CD14-positive monocyte (primary cell): ENCODE data around the gene ARV1. TPM values are rescaled to one million over a fixed set of nuclear protein-coding genes. Genes with fewer than 3 reads are reported as not detected.

Source experiments
- DNase-seq, 3 donors: peaks; one replicate each; pipeline ENCODE4 v3.0.0-alpha.2; 2011 to 2022
- H2AFZ ChIP-seq: 2 replicates; pipeline ENCODE4 v1.6.0; 2012; ENCODE audit warnings: mild to moderate bottlenecking, low read depth, low read length, inconsistent platforms; ENCODE audit not compliant: insufficient read depth, poor library complexity, severe bottlenecking
- H3K27ac ChIP-seq, 2 donors: 1 replicate in 1 of 2; 2 replicates in 1 of 2; pipeline ENCODE4 v1.5.1; 2012 to 2013; ENCODE audit warnings: low read length in 2 of 2, control low read depth in 1 of 2, inconsistent platforms in 1 of 2, low read depth in 1 of 2, mild to moderate bottlenecking in 1 of 2
- H3K27me3 ChIP-seq, 2 donors: one replicate each; pipeline versions ENCODE4 v1.6.0 to v1.6.1; 2011 to 2013; ENCODE audit warnings: low read length in 2 of 2; ENCODE audit not compliant: control insufficient read depth in 2 of 2, insufficient read depth in 2 of 2
- H3K36me3 ChIP-seq, 2 donors: replicated peaks in 1 of 2; 1 replicate in 1 of 2; 2 replicates in 1 of 2; pipeline versions ENCODE4 v1.5.1 to v1.6.1; 2012 to 2013; ENCODE audit warnings: low read length in 2 of 2, control low read depth in 1 of 2, inconsistent platforms in 1 of 2, mild to moderate bottlenecking in 1 of 2; ENCODE audit not compliant: insufficient read depth in 2 of 2, control insufficient read depth in 1 of 2
- H3K4me1 ChIP-seq, 2 donors: 1 replicate in 1 of 2; 2 replicates in 1 of 2; pipeline versions ENCODE4 v1.5.1 to v1.6.1; 2012 to 2013; ENCODE audit warnings: low read length in 2 of 2, control low read depth in 1 of 2, inconsistent platforms in 1 of 2, mild to moderate bottlenecking in 1 of 2, moderate library complexity in 1 of 2; ENCODE audit not compliant: insufficient read depth in 2 of 2, control insufficient read depth in 1 of 2
- H3K4me2 ChIP-seq: replicated peaks from 2 replicates; pipeline ENCODE3; 2012; ENCODE audit warnings: low read length, moderate library complexity, mild to moderate bottlenecking; ENCODE audit not compliant: poor library complexity, severe bottlenecking; ENCODE audit errors: extremely low read depth
- H3K4me3 ChIP-seq, 3 experiments: fragments of 200-600 bp in 1 of 3; sonication (generic) in 1 of 3; replicated peaks in 1 of 3; 1 replicate in 2 of 3; 2 replicates in 1 of 3; pipeline ENCODE4 v1.5.1; 2011 to 2013; ENCODE audit warnings: low read length in 3 of 3, mild to moderate bottlenecking in 3 of 3, control low read depth in 2 of 3, low read depth in 2 of 3, inconsistent platforms in 1 of 3, moderate library complexity in 1 of 3
- H3K79me2 ChIP-seq: 2 replicates; pipeline ENCODE4 v1.6.0; 2012; ENCODE audit warnings: mild to moderate bottlenecking, control low read depth, inconsistent platforms, low read length, moderate library complexity; ENCODE audit not compliant: insufficient read depth
- H3K9ac ChIP-seq: 2 replicates; pipeline ENCODE4 v1.6.0; 2017; ENCODE audit warnings: low read length, mild to moderate bottlenecking; ENCODE audit not compliant: insufficient read depth, poor library complexity, severe bottlenecking
- H3K9me3 ChIP-seq, 2 donors: replicated peaks in 1 of 2; 1 replicate in 1 of 2; 2 replicates in 1 of 2; pipeline versions ENCODE4 v1.5.1 to v1.6.1; 2012 to 2013; ENCODE audit warnings: low read length in 2 of 2, control low read depth in 1 of 2; ENCODE audit not compliant: control insufficient read depth in 1 of 2, insufficient read depth in 1 of 2
- H4K20me1 ChIP-seq: 2 replicates; pipeline ENCODE4 v1.6.0; 2012; ENCODE audit warnings: mild to moderate bottlenecking, low read length, control low read depth, moderate library complexity; ENCODE audit not compliant: insufficient read depth
- H3K27ac Mint-ChIP-seq, 7 donors: one replicate each; pipeline ENCODE4 v1.8.0; 2020; ENCODE audit warnings: mild to moderate bottlenecking in 7 of 7, mixed read lengths in 7 of 7, moderate library complexity in 6 of 7, inconsistent platforms in 2 of 7
- H3K27me3 Mint-ChIP-seq, 3 donors: one replicate each; pipeline ENCODE4 v1.8.0; 2021 to 2022; ENCODE audit warnings: low read depth in 3 of 3, mild to moderate bottlenecking in 3 of 3, mixed read lengths in 3 of 3, moderate library complexity in 3 of 3, inconsistent platforms in 1 of 3
- H3K36me3 Mint-ChIP-seq, 2 donors: one replicate each; pipeline ENCODE4 v1.8.0; 2020; ENCODE audit warnings: mixed read lengths in 2 of 2, inconsistent platforms in 1 of 2, mild to moderate bottlenecking in 1 of 2
- H3K4me1 Mint-ChIP-seq: one replicate; pipeline ENCODE4 v1.8.0; 2020; ENCODE audit warnings: mild to moderate bottlenecking, mixed read lengths
- H3K4me3 Mint-ChIP-seq, 2 donors: one replicate each; pipeline ENCODE4 v1.8.0; 2020; ENCODE audit warnings: mild to moderate bottlenecking in 2 of 2, mixed read lengths in 2 of 2, moderate library complexity in 1 of 2
- H3K9me3 Mint-ChIP-seq, 7 donors: one replicate each; pipeline ENCODE4 v1.8.0; 2020 to 2022; ENCODE audit warnings: mixed read lengths in 7 of 7, mild to moderate bottlenecking in 6 of 7, moderate library complexity in 6 of 7, inconsistent platforms in 2 of 7
- WGBS: methylation state at CpG from one replicate; pipeline ENCODE4 v1.1.5; 2013; ENCODE audit warnings: missing lambda C conversion rate; ENCODE audit not compliant: insufficient coverage; 5-methylcytosine and 5-hydroxymethylcytosine counted together
- intact Hi-C, 2 donors: fragments of 100-400 bp; cut with micrococcal nuclease; formaldehyde crosslinking; loops; one replicate each; pipeline versions ENCODE4 v1.15.0 to v1.15.1; 2023
- polyA plus RNA-seq, 3 donors: library from polyadenylated mRNA; depleted of rRNA in 1 of 3; unstranded in 2 of 3; stranded (reverse) in 1 of 3; fragments of 300-500 nt in 2 of 3; fragments of >200 nt in 1 of 3; fragmentation: Illumina TruSeq in 2 of 3; gene quantifications; 1 replicate in 2 of 3; 2 replicates in 1 of 3; pipeline ENCODE4 v1.2.3, GENCODE V29; 2012 to 2021
- TF ChIP-seq, protein P1 (sequence below): fragments of 200-600 bp; IDR thresholded peaks from one replicate; pipeline ENCODE4 v1.8.0; 2022; ENCODE audit warnings: antibody characterized with exemption, mild to moderate bottlenecking

Gene ARV1
- polyA plus RNA-seq, 3 donors: 7.7 to 19.2 (median 15.0) TPM

DNA sequence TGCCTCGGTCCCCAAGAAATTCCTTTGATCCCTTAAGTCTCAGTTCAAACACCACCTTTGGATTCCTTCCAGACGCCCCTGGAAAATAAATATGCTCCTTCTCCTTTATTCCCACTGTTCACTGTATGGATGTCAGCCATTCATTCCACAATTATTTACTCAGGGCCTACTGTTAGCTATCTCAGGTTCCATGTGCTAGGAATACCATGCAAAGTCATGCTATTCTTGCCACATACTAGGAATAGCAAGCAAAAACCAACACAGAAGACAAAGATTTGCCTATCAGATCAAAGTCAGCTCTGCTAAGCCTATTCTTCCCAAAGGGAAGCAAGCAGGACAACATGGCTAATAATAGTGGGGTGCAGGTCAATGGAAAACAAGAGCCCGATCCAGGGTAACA is 30.0 kb upstream of the ARV1 start:
- no peaks in the 10 kb centered on the region for H3K4me1 ChIP-seq
- Mint-ChIP-seq H3K9me3 (peaks cover 0 to 1% (median 0%) of the 10 kb centered on the region in 7 donors), H3K27me3 (no peaks in the 10 kb centered on the region), H3K4me3 (no peak overlapping the region), H3K36me3 (peaks cover 70 to 86% of the 10 kb centered on the region in 2 donors), H3K4me1 (peaks cover 5% of the 10 kb centered on the region), H3K27ac (peak overlapping the region in 1 of 7 donors; percentile 6)
- intact Hi-C loops: no loop called here
- 92% methylated on average over 2 of the region's 3 CpGs for WGBS
- no peak overlapping the region for H3K27ac ChIP-seq
- H3K27me3 ChIP-seq: no peaks in the 10 kb centered on the region
- H3K36me3 ChIP-seq: peaks cover 49 to 83% of the 10 kb centered on the region in 2 donors
- no peak overlapping the region for H3K9ac ChIP-seq
- TF ChIP-seq, protein P1, sequence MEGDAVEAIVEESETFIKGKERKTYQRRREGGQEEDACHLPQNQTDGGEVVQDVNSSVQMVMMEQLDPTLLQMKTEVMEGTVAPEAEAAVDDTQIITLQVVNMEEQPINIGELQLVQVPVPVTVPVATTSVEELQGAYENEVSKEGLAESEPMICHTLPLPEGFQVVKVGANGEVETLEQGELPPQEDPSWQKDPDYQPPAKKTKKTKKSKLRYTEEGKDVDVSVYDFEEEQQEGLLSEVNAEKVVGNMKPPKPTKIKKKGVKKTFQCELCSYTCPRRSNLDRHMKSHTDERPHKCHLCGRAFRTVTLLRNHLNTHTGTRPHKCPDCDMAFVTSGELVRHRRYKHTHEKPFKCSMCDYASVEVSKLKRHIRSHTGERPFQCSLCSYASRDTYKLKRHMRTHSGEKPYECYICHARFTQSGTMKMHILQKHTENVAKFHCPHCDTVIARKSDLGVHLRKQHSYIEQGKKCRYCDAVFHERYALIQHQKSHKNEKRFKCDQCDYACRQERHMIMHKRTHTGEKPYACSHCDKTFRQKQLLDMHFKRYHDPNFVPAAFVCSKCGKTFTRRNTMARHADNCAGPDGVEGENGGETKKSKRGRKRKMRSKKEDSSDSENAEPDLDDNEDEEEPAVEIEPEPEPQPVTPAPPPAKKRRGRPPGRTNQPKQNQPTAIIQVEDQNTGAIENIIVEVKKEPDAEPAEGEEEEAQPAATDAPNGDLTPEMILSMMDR: no peak
- no peaks in the 10 kb centered on the region for H3K9me3 ChIP-seq
- DNase-seq: no peak
- H3K4me2 ChIP-seq: no peak overlapping the region
- no peak overlapping the region for H2AFZ ChIP-seq
- H3K4me3 ChIP-seq: no peak overlapping the region
- H4K20me1 ChIP-seq: peaks cover 8% of the 10 kb centered on the region
- H3K79me2 ChIP-seq: no peaks in the 10 kb centered on the region

DNA sequence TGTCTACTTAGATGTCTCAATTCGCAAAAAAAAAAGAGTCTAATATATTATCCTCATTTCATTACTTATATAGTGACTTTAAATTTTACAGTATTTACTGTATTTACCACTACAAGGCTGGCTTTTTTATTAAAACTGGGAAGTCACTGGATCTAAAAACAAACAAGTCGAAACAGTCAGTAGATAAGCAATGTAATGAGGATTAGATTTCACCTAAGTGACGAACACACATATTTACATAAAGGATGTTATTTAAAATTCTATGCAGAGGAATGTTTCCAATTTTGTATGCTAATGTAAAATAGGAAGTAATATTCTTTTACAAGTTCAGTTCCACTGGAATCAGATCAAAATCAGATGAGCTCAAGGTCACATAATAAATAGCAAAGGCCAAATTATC is 28.5 kb upstream of the ARV1 start:
- Histone ChIP-seq H3K4me3 (no peak overlapping the region), H3K4me1 (no peaks in the 10 kb centered on the region), H3K27ac (no peak overlapping the region), H3K79me2 (no peaks in the 10 kb centered on the region), H3K27me3 (no peaks in the 10 kb centered on the region), H3K36me3 (peaks cover 46 to 84% of the 10 kb centered on the region in 2 donors), H2AFZ (no peak overlapping the region), H3K9ac (no peak overlapping the region), H3K4me2 (no peak overlapping the region), H4K20me1 (peaks cover 8% of the 10 kb centered on the region), H3K9me3 (no peaks in the 10 kb centered on the region)
- intact Hi-C loops: no loop called here
- no peaks in the 10 kb centered on the region for H3K27me3 Mint-ChIP-seq
- H3K4me1 Mint-ChIP-seq: peaks cover 5% of the 10 kb centered on the region
- no peak overlapping the region for H3K4me3 Mint-ChIP-seq
- no peak for DNase-seq
- no CpG with 5 or more reads among the region's 3 CpGs for WGBS
- no peaks in the 10 kb centered on the region for H3K9me3 Mint-ChIP-seq
- TF ChIP-seq, protein P1: no peak
- peaks cover 72 to 87% of the 10 kb centered on the region in 2 donors for H3K36me3 Mint-ChIP-seq
- no peak overlapping the region for H3K27ac Mint-ChIP-seq
